ENCODE measurements around the gene CENPP.

Gene CENPP

GRCh38 chr9:92603100-92603499 lies 277.3 kb downstream of the CENPP start:
- no peak for DNase-seq

- no peak for DNase-seq
These were observed 278.2 kb downstream of the CENPP start for GRCh38 chr9:92603990-92604389.

GRCh38 chr9:92605224-92605623 lies 279.5 kb downstream of the CENPP start:
- no peak for DNase-seq

- DNase-seq: no peak
These were observed 281.3 kb downstream of the CENPP start for GRCh38 chr9:92607088-92607487.

GRCh38 chr9:92607773-92608172 lies 282.0 kb downstream of the CENPP start:
- no peak for DNase-seq

- no peak for DNase-seq
These were observed 282.6 kb downstream of the CENPP start for GRCh38 chr9:92608241-92608908.

GRCh38 chr9:92608909-92609445 lies 283.2 kb downstream of the CENPP start:
- DNase-seq: no peak

GRCh38 chr9:92610470-92611420 lies 285.0 kb downstream of the CENPP start:
- DNase-seq: no peak

- DNase-seq: no peak
These were observed 286.0 kb downstream of the CENPP start for GRCh38 chr9:92611621-92612285.

GRCh38 chr9:92612292-92612691 lies 286.5 kb downstream of the CENPP start:
- no peak for DNase-seq

- DNase-seq: no peak
These were observed 287.1 kb downstream of the CENPP start for GRCh38 chr9:92612816-92613215.

- DNase-seq: no peak
These were observed 287.7 kb downstream of the CENPP start for GRCh38 chr9:92613268-92614122.

- no peak for DNase-seq
These were observed 288.4 kb downstream of the CENPP start for GRCh38 chr9:92614123-92614510.

GRCh38 chr9:92614763-92615461 lies 289.2 kb downstream of the CENPP start:
- no peak for DNase-seq

GRCh38 chr9:92615790-92616189 lies 290.0 kb downstream of the CENPP start:
- DNase-seq: no peak

- DNase-seq: no peak
These were observed 290.5 kb downstream of the CENPP start for GRCh38 chr9:92616199-92616641.

- no peak for DNase-seq
These were observed 290.9 kb downstream of the CENPP start for GRCh38 chr9:92616655-92617111.

GRCh38 chr9:92617195-92617813 lies 291.6 kb downstream of the CENPP start:
- DNase-seq: no peak

- DNase-seq: no peak
These were observed 292.3 kb downstream of the CENPP start for GRCh38 chr9:92617951-92618510.

- DNase-seq: no peak
These were observed 293.0 kb downstream of the CENPP start for GRCh38 chr9:92618633-92619225.
